Left lung (tissue), 10 donors: ENCODE data around the gene POSTN. TPM values are rescaled to one million over a fixed set of nuclear protein-coding genes. Genes with fewer than 3 reads are reported as not detected.

Experiments used
- ATAC-seq: fragments of 200-7000 bp; cut with Tn5 transposase; one replicate; pipeline ENCODE4 v1.9.1; 2020; ENCODE audit warnings: moderate library complexity
- DNase-seq, 4 donors: peaks; one replicate each; pipeline ENCODE4 v3.0.0-alpha.2; 2013 to 2020
- H3K27ac ChIP-seq, 2 donors: fragments of 200-600 bp; sonication (generic) in 1 of 2; one replicate each; pipeline versions ENCODE4 v1.5.0 to v1.8.0; 2020 to 2021
- H3K27me3 ChIP-seq, 2 donors: fragments of 200-600 bp; sonication (generic) in 1 of 2; one replicate each; pipeline versions ENCODE4 v1.5.0 to v1.8.0; 2020 to 2021
- H3K36me3 ChIP-seq, 2 donors: fragments of 200-600 bp; sonication (generic) in 1 of 2; one replicate each; pipeline versions ENCODE4 v1.5.0 to v1.8.0; 2020 to 2021
- H3K4me1 ChIP-seq, 2 donors: fragments of 200-600 bp; one replicate each; pipeline ENCODE4 v1.8.0; 2021
- H3K4me3 ChIP-seq, 2 donors: fragments of 200-600 bp; sonication (generic) in 1 of 2; one replicate each; pipeline versions ENCODE4 v1.5.0 to v1.8.0; 2020 to 2021; ENCODE audit warnings: mild to moderate bottlenecking in 1 of 2
- H3K9me3 ChIP-seq, 2 donors: fragments of 200-600 bp; sonication (generic) in 1 of 2; one replicate each; pipeline versions ENCODE4 v1.5.0 to v1.8.0; 2020 to 2021
- CTCF ChIP-seq, 2 donors: fragments of 200-600 bp; sonication (generic) in 1 of 2; IDR thresholded peaks; one replicate each; pipeline versions ENCODE4 v1.5.0 to v1.8.0; 2021; ENCODE audit warnings: antibody characterized with exemption in 2 of 2
- intact Hi-C, 2 donors: fragments of 100-400 bp; cut with DNase I; formaldehyde crosslinking; loops; one replicate each; pipeline versions ENCODE4 v1.11.2 to v1.14.2; 2022
- polyA plus RNA-seq, 6 donors: library from polyadenylated mRNA; unstranded; fragments of 120-200 nt; gene quantifications; one replicate each; pipeline ENCODE4 v1.2.1, GENCODE V29; 2013; ENCODE audit not compliant: insufficient read length in 6 of 6
- total RNA-seq, 2 donors: library from RNA; stranded (reverse); fragmentation: NEBNext Ultra II Directional; extraction: Animal tissue kit (Norgen Biotek cat#: 25700); gene quantifications; one replicate each; pipeline ENCODE4 v1.2.1, GENCODE V29; 2021
- donor health status: DM: no; HTN: yes; CAD: no.
- donor health status: DM: no; HTN: no; CAD: no.

POSTN gene
- total and polyA plus RNA-seq, 8 donors = 34.4 to 757 (median 518) TPM

- no peak for TF ChIP-seq CTCF (IDR thresholded peaks at IDR 0.05)
- intact Hi-C loops = no loop called here
- Histone ChIP-seq H3K4me3 (no peak overlapping the region), H3K4me1 (no peaks in the 10 kb centered on the region), H3K9me3 (peaks cover 0 to 1% of the 10 kb centered on the region in 2 donors), H3K36me3 (no peaks in the 10 kb centered on the region), H3K27me3 (no peaks in the 10 kb centered on the region), H3K27ac (no peak overlapping the region)
- DNase-seq = peak in 2 of 4 donors; percentile 50 to 51
- ATAC-seq = no peak
Observed at GRCh38 chr13:37539976-37540605, 58.5 kb downstream of the POSTN start.

- Histone ChIP-seq H3K4me1 (no peaks in the 10 kb centered on the region), H3K4me3 (no peak overlapping the region), H3K9me3 (no peaks in the 10 kb centered on the region), H3K27me3 (no peaks in the 10 kb centered on the region), H3K36me3 (no peaks in the 10 kb centered on the region), H3K27ac (no peak overlapping the region)
- no peak for DNase-seq
- intact Hi-C loops = no loop called here
- ATAC-seq = no peak
- no peak for TF ChIP-seq CTCF (IDR thresholded peaks at IDR 0.05)
Observed at GRCh38 chr13:37539170-37539569, 59.4 kb downstream of the POSTN start.

- Histone ChIP-seq H3K9me3 (peaks cover 0 to 17% of the 10 kb centered on the region in 2 donors), H3K27ac (no peak overlapping the region), H3K36me3 (no peaks in the 10 kb centered on the region), H3K4me3 (no peak overlapping the region), H3K27me3 (no peaks in the 10 kb centered on the region), H3K4me1 (no peaks in the 10 kb centered on the region)
- ATAC-seq (no peak), DNase-seq (peak in 1 of 4 donors; percentile 12)
- no peak for TF ChIP-seq CTCF (IDR thresholded peaks at IDR 0.05)
- intact Hi-C loops = no loop called here
Observed at GRCh38 chr13:37535501-37535900, 63.1 kb downstream of the POSTN start.

- Histone ChIP-seq H3K9me3 (peaks cover 0 to 19% of the 10 kb centered on the region in 2 donors), H3K4me3 (no peak overlapping the region), H3K27me3 (no peaks in the 10 kb centered on the region), H3K4me1 (no peaks in the 10 kb centered on the region), H3K27ac (no peak overlapping the region), H3K36me3 (no peaks in the 10 kb centered on the region)
- DNase-seq (no peak), ATAC-seq (no peak)
- intact Hi-C loops = no loop called here
- TF ChIP-seq CTCF (IDR thresholded peaks at IDR 0.05) = no peak
Observed at GRCh38 chr13:37534676-37535075, 63.9 kb downstream of the POSTN start.

- Histone ChIP-seq H3K27ac (no peak overlapping the region), H3K27me3 (no peaks in the 10 kb centered on the region), H3K36me3 (no peaks in the 10 kb centered on the region), H3K4me1 (no peaks in the 10 kb centered on the region), H3K9me3 (peaks cover 0 to 19% of the 10 kb centered on the region in 2 donors), H3K4me3 (no peak overlapping the region)
- intact Hi-C loops = no loop called here
- no peak for DNase-seq
- ATAC-seq = no peak
- no peak for TF ChIP-seq CTCF (IDR thresholded peaks at IDR 0.05)
Observed at GRCh38 chr13:37534181-37534580, 64.4 kb downstream of the POSTN start.
